HG02943 (cell line): ENCODE data around the gene SMIM34.
"Not testable (repeated sequence)": the region's sequence is repeated elsewhere in the genome, so short reads cannot be mapped to it uniquely, and the experiment has no call there.

ENCODE experiments used
- ATAC-seq: cut with Tn5 transposase; IDR thresholded peaks from one replicate; pipeline ENCODE4 v1.9.1; 2021; ENCODE audit warnings: mild to moderate bottlenecking, low read depth, moderate library complexity; ENCODE audit not compliant: unreplicated experiment

Gene SMIM34

DNA sequence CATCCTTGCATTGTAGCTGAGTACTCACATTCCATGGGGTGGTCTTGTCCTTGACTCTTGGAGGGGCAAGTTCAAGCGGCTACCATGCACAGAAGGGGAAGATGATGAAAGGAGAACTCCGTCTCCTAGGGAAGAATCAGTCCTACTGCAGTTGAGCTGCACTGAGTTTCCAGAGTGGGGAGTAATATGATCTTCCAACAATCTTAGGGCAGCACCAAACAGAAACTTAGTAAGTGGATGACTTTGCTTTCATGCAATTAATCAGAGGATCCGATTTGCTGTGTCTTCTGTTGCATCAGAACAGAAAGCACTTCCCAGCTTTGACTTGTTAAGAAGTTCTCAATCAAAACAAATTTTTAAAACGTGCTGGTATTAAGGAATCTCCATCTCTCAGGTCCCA is at the start of gene SMIM34:
Gene SMIM34 (minus strand): TSS at position 147 of the 400 bp plus-strand sequence. CDS start 112 bp downstream, at position 35.
- ATAC-seq = not testable (repeated sequence)

DNA sequence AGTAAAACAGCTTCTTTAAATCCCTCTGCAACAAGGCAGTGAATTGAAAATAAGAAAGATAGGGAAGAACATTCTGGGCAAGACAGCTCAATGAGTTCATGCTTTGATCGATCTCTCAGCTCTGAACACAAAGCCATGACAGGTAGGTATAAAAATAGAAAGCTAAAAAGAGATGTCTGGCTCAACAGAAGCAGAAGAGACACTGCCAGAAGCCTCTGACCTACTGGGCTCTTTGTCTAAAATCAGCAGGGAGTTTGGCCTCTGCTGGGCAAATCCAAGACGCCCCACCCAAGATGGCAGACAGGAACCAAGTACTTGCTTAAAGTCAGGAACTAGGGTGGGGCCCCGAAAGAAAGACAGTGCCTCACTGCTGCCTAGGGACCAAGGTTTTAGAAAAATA is 43.6 kb upstream of the SMIM34 start:
- not testable (repeated sequence) for ATAC-seq

- not testable (repeated sequence) for ATAC-seq
These were observed 35.7 kb upstream of the SMIM34 start for GRCh38 chr21:34459426-34459825.

- ATAC-seq = not testable (repeated sequence)
These were observed 34.5 kb upstream of the SMIM34 start for GRCh38 chr21:34458266-34458665.

- not testable (repeated sequence) for ATAC-seq
These were observed 32.4 kb upstream of the SMIM34 start for GRCh38 chr21:34456180-34456579.

GRCh38 chr21:34455628-34456027 is 31.9 kb upstream of the SMIM34 start:
- not testable (repeated sequence) for ATAC-seq

DNA sequence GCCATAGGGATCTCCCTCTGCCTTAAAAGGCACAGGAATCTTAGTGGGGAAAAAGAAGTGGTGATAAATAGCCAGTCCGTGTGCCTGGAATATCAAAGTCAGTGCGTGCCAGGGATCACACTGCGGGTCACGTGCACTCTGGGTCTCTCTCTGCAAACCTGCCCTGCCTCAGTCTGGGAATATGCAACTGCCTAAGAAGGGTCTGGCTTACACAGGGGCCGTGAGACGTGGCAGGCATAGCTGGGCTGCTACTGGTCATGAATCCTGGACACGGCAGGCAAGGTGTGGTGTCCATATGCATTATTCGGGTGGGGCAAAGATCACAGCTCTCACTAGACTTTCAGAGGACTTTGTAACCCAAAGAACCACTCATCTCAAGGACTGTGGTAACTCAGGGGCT is 23.3 kb upstream of the SMIM34 start:
- not testable (repeated sequence) for ATAC-seq

DNA sequence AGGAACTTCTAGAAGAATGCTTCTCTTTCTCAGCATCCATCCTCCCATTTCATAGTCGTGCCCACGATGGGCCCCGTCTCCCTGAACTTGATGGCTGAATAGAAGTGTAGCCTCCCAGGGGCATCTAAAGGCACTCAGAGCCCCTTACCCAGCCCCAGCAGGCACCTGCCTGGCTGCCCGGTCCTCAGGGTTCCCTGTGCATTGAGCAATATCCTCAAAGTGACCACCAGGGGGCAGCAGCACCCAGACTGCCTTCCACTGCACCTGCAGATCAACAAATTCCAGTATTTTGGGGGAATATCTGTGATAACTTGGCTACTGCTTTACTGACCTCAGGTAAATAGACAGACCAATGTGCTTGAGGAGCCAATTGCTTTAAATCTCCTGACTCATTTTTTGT is 19.7 kb upstream of the SMIM34 start:
- not testable (repeated sequence) for ATAC-seq

GRCh38 chr21:34429710-34430109 is 6.0 kb upstream of the SMIM34 start:
- ATAC-seq = not testable (repeated sequence)

DNA sequence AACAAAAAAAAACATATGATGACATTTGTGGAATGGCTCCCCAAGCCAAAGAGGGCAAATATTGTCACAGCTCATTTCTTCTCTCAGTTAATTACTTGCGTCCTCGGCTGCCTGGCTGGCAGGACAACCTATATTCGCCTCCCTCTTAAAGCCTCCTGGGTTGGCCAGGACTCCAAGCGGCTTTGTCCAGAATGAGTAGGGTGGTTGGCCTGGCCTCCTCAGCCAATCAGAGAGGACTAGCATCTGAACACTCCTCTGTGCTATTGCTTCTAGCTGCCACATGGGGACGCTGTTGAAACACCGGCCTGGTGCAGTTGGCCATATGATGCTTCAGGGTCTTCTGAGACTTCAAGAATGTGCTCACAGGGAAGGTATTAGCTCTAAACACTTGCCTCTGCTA is 4.7 kb upstream of the SMIM34 start:
- ATAC-seq = not testable (repeated sequence)

DNA sequence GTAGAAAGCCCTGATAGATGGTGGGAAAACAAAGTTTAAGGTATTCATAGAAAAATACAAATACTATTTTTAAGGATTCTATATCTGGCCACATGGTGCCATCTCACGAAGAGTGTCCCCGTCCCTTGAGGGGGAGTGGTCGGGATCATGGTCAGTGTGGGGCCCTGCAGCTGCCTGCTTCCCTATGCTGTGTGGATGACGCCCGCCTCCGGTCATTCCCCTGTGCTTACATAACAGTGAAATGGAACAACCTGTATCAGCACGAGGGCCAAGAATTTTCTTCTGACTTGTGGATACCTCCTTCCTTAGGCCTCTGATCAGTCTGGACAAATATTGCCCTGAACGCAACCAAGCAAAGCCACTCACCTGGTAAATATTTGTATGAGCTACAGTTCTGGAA is 3.6 kb upstream of the SMIM34 start:
- not testable (repeated sequence) for ATAC-seq

DNA sequence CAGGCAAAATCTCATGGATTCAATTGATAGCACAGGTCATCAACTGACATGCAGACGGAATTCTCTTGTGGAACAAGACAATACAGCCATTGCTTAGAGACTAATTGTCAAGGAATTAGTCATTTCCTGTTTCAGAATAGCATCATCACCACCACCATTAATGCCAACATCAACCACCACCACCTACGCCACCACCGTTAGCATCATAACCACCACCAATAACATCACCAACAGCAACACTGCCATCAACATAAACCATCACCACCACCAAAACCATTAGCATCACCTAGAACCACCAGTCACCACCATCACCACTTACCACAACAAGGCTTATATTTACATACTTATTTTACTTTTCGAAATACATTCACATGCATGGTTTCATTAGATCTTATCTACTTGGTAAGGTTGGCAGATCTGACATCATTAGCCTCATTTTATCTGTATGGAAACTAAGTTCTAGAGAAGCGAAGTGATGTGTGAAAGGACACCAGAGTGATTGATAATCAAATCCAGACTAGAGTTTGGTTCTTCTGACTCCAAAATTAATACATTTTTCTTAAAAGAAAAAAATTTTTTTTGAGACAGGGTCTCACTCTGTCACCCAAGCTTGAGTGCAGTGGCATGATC is 6.2 kb downstream of the SMIM34 start:
- ATAC-seq = not testable (repeated sequence)

- not testable (repeated sequence) for ATAC-seq
These were observed 16.5 kb downstream of the SMIM34 start for GRCh38 chr21:34407294-34407693.

DNA sequence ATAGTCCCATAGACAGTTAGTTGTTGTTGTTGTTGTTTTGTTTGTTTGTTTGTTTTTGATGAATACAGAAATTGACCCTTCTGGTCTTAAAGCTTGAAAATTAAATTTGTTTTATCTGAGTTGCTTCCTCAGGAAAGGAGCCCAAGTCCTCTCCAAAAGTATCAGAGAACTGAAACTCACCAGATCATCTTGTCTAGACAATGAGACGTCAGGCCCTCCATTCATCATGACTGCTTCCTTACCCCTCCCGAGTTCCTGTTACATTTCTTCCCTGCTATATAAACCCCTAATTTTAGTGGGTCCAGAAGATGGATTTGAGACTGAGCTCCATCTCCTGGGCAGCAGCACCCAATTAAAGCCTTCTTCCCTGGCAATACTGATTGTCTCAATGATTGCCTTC is 17.1 kb downstream of the SMIM34 start:
- ATAC-seq = not testable (repeated sequence)

DNA sequence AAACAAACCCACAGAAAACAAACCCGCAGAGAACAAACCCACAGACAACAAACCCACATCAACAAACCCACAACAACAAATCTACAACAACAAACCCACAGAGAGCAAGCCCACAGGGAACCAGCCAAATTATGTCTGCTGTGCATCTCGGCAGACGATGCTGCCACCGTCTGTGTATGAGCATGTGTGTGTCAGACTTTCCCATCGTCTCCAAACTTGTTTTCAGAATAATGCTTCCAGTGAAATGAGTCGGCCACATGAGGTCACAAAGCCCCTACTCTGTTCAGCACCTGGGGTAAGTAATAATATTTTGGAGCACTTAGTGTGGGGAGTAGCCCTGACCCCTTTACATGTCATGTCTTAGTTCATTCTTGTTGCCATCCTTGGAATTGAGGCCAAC is 17.6 kb downstream of the SMIM34 start:
- ATAC-seq = not testable (repeated sequence)

DNA sequence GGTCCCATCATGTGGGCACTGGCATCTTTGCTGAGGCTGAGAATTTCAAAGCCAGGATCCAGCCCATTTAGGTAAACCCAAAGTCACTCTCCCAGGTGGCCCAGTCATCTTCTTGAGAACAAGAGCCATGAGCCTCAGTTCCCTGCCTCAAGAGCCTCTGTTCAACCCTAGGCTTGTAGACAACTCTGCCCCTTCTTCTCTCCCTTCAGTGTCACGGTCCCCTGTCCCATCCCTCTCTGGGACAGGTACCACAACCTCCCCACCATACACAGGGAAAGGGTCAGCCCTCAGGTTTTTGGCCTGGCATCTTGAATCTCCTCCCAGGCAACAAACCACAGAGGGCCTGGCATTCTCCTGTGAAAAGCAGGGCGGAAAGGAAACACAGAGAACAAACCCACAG is 18.1 kb downstream of the SMIM34 start:
- ATAC-seq = not testable (repeated sequence)

- ATAC-seq = not testable (repeated sequence)
These were observed 19.0 kb downstream of the SMIM34 start for GRCh38 chr21:34404742-34405141.

GRCh38 chr21:34400522-34400921 is 23.2 kb downstream of the SMIM34 start:
- not testable (repeated sequence) for ATAC-seq

GRCh38 chr21:34383724-34384415 is 39.9 kb downstream of the SMIM34 start:
- peak; percentile 87 for ATAC-seq

- ATAC-seq = not testable (repeated sequence)
These were observed 40.6 kb downstream of the SMIM34 start for GRCh38 chr21:34383138-34383537.

DNA sequence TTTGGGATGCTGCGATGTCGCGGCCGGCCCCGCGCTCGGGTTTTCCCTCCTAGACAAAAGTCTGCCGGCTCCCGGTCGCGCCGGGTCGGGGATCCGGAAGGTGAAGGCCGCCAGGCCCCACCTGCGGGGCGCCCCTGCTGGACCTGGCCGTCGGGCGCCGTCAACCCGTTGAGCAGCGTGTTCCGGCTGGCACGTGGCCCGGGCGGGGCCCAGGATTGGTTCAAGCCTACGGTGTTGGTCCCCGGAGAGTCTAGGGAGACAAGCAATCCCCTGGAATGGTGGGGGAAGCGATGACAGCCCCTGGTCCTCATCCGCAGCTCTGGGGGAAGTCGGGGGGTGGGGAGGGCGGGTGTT is 48.2 kb downstream of the SMIM34 start:
- peak; percentile 51 for ATAC-seq
